GM21360 (cell line): Measurements from ENCODE around the gene KRTAP10-9.
"Not testable (repeated sequence)": the region's sequence is repeated elsewhere in the genome, so short reads cannot be mapped to it uniquely, and the experiment has no call there.

Experiments
- ATAC-seq: cut with Tn5 transposase; IDR thresholded peaks from one replicate; pipeline ENCODE4 v1.9.1; 2021; ENCODE audit warnings: mild to moderate bottlenecking, moderate library complexity; ENCODE audit not compliant: unreplicated experiment

Gene KRTAP10-9

DNA sequence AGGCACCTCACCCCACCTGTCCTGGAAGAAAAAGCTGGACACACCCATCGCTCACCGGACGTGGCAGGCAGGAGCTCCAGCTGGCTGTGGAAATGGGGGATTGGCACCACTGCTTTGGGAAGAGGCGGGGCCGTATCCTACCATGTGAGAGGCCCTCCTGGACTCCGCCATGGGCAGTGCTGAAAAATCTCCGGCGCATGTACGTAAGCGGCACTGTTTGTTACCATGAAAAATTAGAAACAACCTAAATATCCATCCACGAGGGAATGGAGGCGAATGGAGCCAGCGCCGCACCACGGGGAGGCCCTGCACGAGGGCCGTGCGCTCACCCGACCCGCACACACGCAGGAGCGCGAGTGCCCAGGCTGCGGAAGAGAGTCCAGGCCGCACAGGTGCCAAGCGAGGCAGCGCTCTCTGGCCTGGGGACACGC, 11.9 kb upstream of the KRTAP10-9 start:
- no peak for ATAC-seq

DNA sequence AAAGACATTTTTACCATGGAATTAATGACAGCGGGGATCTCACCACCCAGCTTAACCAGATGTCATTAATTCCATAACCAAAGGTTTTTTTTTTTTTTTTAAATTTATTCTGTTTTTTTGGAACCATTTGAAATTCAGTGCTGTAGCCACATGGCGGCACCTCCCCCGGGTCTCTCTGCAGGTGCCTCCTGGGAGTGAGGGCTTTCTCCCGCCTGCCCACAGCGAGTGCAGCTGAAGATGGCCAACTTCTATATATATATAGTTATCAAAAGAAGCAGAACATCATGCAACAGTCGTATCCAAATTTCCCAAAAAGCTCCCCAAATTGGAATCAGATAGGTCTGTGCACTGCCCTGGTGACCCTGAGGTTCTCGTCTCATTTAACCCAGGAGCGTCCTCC, 11.4 kb upstream of the KRTAP10-9 start:
- no peak for ATAC-seq

DNA sequence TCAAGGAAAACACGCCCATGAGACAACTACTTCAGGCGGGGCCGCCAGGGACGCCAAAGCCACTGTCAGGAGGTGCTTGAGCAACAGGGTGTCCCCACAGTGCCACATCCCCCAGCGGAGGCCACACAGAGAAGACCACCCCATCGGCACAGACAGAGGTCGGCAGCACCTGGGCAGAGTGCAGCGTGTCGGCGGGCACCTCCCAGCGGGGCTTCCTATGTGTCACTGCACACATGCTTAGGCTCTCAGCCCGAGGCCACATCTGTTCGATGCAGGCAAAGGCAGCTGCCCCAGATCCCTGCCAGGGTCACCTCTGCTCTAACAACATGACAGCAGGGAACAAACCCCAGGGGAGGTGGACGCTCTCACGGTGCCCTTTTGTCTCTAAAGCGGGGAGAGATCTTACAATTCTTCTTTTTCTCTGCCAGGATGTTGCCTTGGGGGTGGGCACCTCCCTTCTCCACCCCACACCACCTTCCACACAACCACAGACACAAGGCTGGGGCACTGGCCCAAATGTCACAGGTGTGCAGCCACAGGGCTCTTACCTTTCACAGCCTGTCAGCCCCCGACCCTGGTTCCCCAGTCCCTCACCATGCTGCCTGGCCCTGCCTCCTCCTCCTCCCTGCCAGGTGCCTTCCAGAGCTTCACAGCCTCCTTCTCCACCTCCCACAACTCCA, 10.8 kb upstream of the KRTAP10-9 start:
- ATAC-seq = no peak

DNA sequence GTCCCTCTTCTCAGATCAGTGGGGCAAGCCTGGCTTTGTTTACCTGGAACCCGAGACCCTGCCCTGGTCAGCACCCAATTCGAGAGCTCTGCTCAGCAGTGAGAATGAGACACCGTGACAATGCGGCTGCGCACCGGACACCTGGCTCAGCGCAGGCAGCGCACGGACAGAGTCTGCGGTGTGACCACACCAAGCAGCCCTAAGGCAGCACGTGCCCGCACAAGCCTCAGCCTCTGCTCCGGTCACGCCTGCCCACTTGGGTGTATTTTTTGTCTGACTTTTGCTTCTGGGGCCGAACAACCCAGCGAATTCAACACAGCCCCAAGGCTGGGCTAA, 10.3 kb upstream of the KRTAP10-9 start:
- no peak for ATAC-seq

DNA sequence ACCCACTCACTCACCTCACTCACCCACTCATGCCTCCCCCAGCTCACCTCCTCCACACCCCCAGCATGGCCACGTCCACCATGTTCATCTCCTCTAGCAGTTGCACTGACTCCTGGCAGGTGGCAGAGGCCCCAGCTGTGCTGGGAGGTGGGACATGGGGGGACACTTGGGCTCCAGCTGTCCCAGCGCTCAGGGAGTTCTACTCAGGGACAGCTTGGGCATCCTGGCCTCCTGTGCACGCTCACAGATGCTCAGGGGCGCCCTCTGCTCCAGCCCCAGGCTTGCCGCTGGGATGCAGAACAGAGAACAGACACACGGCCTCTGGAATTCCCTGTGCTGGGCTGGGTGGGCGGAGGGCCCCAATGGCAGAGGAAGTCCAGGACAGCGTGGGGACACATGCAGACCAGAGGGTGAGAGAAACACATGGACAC, 9.8 kb upstream of the KRTAP10-9 start:
- ATAC-seq = no peak

DNA sequence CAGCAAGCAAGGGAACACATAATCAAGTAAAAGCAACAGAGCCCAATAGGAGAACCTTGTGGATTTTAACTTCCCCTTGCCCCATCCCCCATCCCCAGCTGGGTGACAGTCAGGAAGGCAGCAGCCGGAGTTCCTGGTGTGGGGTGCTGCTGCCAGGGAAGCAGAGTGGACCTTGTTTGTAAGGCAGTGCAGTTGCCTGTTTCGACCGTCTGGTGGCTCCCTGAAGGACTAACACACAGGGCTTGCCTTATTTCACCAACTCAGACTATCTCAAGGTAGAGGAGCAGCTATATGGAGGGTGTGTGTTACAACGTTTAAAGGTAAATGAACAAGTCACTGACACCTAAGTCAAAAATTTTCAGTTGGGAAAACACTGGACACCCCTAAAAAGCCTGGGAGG, 8.4 kb upstream of the KRTAP10-9 start:
- no peak for ATAC-seq

DNA sequence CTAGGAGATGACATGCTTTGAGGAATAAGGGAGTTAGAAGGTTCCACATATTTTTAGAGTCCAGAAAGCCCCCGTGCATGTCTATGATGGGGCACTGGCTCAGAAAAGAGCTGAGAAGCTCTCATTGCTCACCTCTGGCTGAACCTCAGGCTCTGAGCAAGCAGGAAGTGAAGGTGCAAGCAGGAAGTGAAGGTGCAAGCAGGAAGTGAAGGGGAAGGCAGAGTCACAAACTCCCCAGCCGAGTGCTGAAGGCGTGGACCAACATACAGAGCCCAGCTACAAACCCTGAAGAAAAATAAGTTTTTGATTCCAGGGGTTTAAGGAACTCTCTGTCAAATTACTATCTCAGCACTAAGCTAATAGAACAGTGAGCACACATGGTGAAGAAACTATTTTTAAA, 8.0 kb upstream of the KRTAP10-9 start:
- ATAC-seq = no peak

DNA sequence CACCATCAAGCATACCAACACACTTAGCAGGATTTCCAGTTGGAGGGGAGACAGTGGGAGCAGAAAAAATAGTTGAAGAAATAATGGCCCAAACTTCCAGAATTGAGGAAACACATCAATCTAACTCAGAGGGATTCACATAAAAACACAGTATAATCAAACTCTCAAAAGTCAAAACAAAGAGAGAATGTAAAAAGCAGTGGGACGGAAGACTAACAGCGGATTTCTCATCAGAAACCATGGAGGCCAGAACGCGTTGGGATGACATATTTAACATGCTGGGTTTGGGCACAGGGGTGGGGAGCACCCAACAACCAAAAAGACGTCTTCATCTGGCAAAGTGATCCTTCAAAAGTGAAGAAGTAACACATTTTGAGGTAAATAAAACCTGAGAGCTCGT, 7.0 kb upstream of the KRTAP10-9 start:
- no peak for ATAC-seq

DNA sequence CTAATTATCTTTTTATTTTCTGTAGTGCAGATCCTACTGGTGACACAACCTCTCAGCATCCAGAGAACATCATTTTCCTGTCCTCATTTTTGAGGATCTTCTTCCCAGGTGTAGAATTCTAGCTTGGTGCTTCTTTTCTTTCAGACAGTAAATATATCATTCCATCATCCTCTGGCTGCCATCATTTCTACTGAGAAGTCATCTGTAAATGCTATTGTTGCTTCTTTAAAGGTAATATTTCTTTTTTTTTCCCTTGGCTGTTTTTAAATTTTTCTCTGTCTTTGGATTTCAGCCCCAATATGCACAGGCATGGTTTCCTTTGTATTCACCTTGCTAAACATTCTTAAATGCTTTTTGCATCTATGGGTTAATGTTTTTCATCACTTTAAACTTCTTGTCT, 3.3 kb upstream of the KRTAP10-9 start:
- ATAC-seq = no peak

DNA sequence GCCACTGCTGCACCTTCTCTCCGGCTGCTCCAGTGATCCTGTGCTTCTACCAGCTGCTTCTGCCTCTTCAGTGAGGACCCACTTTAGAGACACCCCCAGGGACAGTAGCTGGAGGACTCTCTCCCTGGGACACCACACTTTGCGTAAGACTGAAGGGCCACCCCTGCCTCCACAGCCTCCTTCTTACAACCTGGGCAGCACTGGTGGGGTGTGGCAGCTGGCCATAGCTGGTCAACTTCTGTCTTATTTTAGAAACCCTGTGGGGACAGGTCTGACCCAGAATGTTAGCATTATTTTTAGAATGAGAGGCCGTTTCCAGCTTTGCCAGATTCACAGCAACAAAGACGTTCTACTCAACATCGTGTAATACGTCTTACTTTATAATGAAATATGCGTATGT, 1.1 kb upstream of the KRTAP10-9 start:
- ATAC-seq = no peak

DNA sequence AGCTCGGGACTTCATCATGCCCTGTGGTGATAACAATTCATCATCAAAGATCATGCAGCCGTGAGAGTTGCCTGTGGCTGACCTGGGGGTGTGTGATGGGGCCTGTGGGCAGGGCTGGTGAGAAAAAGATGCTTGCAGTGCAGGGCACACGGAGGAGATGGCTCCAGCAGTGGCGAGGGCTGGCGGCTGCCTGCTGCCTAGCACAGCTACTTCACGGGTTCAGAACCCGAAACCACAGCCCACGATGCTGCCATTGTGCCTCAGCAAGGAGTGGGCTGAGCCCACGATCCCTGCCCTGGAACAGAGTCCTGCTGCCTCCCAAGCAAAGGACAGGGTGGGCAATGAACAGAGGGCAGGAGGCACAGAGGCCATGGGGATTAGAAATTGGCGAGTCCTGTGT, 631 bp upstream of the KRTAP10-9 start:
- ATAC-seq = no peak

DNA sequence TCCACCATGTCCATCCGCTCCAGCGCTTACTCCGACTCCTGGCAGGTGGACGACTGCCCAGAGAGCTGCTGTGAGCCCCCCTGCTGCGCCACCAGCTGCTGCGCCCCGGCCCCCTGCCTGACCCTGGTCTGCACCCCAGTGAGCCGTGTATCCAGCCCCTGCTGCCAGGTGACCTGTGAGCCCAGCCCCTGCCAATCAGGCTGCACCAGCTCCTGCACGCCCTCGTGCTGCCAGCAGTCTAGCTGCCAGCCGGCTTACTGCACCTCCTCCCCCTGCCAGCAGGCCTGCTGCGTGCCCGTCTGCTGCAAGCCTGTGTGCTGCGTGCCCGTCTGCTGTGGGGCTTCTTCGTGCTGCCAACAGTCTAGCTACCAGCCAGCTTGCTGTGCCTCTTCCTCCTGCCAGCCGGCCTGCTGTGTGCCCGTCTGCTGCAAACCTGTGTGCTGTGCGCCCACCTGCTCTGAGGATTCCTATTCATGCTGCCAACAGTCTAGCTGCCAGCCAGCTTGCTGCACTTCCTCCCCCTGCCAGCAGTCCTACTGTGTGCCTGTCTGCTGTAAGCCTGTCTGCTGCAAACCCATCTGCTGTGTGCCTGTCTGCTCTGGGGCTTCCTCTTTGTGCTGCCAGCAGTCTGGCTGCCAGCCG, 409 bp downstream of the KRTAP10-9 start:
- ATAC-seq = not testable (repeated sequence)

DNA sequence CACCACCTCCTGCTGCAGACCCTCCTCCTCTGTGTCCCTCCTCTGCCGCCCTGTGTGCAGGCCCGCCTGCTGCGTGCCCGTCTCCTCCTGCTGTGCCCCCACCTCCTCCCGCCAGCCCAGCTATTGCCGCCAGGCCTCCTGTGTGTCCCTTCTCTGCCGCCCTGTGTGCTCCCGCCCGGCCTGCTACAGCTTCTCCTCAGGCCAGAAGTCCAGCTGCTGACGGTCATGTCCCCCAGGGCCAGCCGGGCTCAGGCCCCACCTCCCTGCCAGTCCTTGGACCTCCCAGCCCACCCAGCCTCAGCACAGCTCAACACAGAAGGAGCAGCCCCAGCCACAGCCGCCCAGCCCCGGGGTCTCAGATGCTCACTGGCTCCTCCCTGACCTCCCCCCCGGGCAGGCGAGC, 939 bp downstream of the KRTAP10-9 start:
- ATAC-seq = not testable (repeated sequence)

DNA sequence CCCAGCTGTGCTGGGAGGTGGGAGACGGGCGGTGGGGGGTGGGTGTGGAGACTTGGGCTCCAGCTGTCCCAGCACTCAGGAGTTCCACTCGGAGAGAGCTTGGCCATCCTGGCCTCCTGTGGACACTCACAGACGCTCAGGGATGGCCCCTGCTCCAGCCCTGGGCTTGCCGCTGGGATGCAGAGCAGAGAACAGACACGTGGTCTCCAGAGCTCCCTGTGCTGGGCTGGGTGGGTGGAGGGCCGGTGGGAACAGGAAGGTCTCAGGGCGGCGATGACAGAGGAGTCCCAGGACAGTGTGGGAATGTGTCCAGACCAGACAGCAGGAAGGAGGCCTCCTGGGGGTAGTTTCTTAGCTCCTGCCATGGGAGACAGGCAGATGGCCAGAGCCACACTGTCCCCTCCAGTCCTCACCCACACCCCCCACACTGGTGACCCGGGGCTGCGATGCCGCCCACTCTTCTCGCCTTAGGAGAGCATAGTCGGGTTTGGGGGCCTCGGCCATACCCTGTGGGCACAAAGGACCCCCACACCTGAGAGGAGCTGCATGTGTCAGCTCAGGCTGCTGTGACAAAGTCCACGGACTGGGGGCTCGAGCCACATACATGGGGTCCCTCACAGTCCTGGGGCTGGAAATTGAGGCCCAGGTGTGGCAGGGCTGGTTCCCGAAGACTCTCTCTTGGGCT, 2.0 kb downstream of the KRTAP10-9 start:
- no peak for ATAC-seq

DNA sequence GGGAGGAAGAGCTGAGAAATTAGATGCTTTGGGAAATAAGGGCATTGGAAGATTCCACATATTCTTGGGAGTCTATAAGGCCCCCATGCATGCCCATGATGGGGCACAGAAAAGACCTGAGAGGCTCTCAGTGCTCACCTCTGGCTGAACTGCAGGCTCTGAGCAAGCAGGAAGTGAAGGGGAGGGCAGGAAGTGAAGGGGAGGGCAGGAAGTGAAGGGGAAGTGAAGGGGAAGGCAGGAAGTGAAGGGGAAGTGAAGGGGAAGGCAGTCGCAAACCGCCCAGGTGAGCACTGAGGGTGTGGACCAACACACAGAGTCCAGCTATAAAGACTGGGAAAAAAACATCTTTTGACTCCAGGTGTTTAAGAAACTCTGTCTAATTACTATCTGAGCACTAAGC, 3.5 kb downstream of the KRTAP10-9 start:
- ATAC-seq = no peak

DNA sequence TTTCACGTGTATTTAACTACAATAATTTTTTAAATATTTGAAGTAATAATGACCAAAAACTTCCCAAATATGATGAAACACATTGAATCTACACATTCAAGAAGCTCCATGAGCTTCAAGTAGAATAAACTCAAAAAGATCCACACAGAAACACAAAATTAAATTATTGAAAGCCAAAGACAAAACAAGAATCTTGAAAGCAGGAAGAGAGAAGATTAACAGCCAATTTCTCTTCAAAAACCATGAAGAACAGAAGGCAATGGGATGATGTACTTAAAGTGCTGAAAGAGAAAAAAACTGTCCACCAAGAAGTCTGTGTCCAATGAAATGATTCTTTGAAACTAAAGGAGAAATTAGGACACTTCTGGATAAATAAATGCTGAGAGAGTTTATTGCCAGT, 5.2 kb downstream of the KRTAP10-9 start:
- ATAC-seq = no peak

DNA sequence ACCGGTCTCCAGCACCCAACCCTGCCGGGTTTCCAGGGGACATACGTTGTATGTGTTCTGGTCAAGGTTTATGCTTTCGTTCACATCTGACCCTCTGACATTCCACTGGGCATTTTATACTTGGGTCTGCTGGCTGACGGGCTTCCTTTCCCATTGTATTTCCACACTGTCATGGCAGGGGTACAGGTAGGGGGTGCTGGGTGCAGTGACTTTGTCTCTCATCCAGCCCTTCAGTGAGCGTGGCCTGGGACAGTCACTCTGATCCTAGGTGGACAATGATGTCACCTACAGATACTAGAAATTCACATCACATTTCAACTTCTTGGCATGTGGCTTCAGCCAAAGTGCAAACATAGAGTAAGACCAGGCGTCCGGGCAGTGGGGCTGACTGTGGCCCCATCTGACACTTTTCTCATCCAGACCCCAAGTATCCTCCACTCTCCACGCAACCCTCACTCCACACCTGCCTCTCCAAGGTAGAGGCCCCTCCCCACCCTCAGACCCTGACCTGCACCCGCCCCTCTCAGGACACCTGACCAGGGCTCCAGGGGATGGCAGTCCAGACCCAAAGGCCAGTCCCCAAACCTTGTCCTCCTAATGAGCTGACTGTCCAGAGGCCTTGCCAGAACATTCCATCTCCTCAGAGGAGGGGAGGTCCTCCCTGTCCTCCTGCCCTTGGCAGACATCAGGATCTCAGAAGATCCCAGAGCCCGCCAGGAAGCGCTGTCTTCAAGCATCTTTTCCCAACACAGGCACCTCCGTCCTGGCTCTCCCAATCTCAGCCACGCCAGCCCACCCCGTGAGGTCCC, 9.5 kb downstream of the KRTAP10-9 start:
- ATAC-seq = no peak

DNA sequence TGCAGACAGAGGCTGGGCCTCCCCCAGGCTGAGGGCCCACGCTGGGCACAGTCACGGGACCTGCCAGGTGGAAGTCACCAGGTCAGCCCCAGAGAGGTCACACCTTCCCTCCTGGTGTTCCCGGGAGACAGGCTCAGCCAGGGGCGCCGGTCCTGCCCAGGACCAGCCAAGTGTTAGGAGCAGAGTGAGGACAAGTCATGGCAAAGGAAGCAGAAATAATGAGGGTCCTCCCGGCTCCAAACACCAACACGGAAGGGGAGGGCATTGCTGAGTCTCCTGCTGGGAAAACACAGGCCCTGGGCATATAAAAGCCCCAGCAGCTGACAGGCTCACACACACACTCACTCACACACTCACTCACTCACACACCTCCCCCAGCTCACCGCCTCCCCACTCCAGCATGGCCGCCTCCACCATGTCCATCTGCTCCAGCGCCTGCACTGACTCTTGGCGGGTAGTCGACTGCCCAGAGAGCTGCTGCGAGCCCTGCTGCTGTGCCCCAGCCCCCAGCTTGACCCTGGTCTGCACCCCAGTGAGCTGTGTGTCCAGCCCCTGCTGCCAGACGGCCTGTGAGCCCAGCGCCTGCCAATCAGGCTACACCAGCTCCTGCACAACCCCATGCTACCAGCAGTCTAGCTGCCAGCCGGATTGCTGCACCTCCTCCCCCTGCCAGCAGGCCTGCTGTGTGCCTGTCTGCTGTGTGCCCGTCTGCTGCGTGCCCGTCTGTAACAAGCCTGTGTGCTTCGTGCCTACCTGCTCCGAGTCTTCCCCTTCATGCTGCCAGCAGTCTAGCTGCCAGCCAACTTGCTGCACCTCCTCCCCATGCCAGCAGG, 10.3 kb downstream of the KRTAP10-9 start, which contains the start of gene KRTAP10-10:
Gene KRTAP10-10, plus strand, starts transcription at position 339 of the 833 bp plus-strand sequence. Its CDS starts 62 bp downstream, at position 401.
- no peak for ATAC-seq

DNA sequence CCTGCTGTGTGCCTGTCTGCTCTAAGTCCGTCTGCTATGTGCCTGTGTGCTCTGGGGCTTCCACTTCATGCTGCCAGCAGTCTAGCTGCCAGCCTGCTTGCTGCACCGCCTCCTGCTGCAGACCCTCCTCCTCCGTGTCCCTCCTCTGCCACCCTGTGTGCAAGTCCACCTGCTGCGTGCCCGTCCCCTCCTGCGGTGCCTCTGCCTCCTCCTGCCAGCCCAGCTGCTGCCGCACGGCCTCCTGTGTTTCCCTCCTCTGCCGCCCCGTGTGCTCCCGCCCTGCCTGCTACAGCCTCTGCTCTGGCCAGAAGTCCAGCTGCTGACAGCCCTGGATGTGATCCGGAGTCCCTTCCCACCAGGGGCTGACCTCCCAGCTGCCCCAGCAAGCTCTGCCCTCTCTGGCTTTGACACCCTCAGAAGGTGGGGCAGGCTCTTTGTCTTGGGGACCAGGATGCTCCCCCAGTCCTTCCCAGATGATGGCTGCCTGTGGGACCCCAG, 11.0 kb downstream of the KRTAP10-9 start:
- ATAC-seq = not testable (repeated sequence)
